ENCODE results near the gene MYO1B.

DNA sequence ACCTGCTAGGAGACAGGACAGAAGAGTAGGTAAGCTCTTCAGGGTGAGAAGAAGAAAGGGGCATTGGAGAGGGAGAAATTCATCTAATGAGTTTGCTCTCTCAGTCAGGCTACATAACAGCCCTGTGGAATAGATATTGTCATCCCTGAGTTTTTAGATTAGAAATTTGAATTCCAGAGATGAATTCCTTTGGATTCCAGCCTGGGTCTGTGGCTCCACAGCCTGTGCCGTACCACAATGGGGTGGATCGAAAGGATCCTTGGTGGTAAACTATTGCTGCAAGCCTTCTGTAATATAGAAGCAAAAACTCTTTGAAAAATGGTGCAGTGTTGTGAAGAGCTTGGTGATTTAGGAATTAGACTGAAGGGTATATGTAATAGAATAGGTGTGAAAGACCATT lies 21.0 kb downstream of the MYO1B start:
- TF ChIP-seq PAX5 (IDR thresholded peaks at IDR 0.05; ENCODE audit: borderline replicate concordance, low read depth, low read length) (no peak), JUND (IDR thresholded peaks at IDR 0.05; ENCODE audit: low read depth, low read length) (no peak), CTCF (IDR thresholded peaks at IDR 0.05 in 2 of 3, conservative IDR thresholded peaks at IDR 0.05 in 1 of 3; ENCODE audit: control insufficient read depth in 2 of 3, extremely low read depth in 1 of 3, insufficient read depth in 1 of 3, low read depth in 3 of 3, low read length in 3 of 3) (no peak), GATAD2B (conservative IDR thresholded peaks at IDR 0.05; ENCODE audit: low read depth) (no peak), CEBPB (IDR thresholded peaks at IDR 0.05; ENCODE audit: borderline replicate concordance in 1 of 2, low read depth in 2 of 2, low read length in 2 of 2) (no peak), ASH2L (IDR thresholded peaks at IDR 0.05; ENCODE audit: borderline replicate concordance, low read depth) (no peak), CHD1 (IDR thresholded peaks at IDR 0.05; ENCODE audit: low read depth, low read length) (no peak), MXI1 (IDR thresholded peaks at IDR 0.05; ENCODE audit: low read depth, low read length) (no peak)
- TF ChIP-seq, protein P1, sequence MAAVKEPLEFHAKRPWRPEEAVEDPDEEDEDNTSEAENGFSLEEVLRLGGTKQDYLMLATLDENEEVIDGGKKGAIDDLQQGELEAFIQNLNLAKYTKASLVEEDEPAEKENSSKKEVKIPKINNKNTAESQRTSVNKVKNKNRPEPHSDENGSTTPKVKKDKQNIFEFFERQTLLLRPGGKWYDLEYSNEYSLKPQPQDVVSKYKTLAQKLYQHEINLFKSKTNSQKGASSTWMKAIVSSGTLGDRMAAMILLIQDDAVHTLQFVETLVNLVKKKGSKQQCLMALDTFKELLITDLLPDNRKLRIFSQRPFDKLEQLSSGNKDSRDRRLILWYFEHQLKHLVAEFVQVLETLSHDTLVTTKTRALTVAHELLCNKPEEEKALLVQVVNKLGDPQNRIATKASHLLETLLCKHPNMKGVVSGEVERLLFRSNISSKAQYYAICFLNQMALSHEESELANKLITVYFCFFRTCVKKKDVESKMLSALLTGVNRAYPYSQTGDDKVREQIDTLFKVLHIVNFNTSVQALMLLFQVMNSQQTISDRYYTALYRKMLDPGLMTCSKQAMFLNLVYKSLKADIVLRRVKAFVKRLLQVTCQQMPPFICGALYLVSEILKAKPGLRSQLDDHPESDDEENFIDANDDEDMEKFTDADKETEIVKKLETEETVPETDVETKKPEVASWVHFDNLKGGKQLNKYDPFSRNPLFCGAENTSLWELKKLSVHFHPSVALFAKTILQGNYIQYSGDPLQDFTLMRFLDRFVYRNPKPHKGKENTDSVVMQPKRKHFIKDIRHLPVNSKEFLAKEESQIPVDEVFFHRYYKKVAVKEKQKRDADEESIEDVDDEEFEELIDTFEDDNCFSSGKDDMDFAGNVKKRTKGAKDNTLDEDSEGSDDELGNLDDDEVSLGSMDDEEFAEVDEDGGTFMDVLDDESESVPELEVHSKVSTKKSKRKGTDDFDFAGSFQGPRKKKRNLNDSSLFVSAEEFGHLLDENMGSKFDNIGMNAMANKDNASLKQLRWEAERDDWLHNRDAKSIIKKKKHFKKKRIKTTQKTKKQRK (IDR thresholded peaks at IDR 0.05; ENCODE audit: low read depth, low read length), result no peak

Data from GM12878 (cell line).